Motor neuron (in vitro differentiated cells): ENCODE data around the gene SLC18A3. TPM values are rescaled to one million over a fixed set of nuclear protein-coding genes. Genes with fewer than 3 reads are reported as not detected.

Experiments used
- ATAC-seq, 8 experiments: fragments of 200-7000 bp; cut with Tn5 transposase; replicated peaks in 6 of 8; 2 replicates each; pipeline ENCODE4 v1.8.0; 2021; ENCODE audit warnings: mild to moderate bottlenecking in 8 of 8, moderate library complexity in 8 of 8
- H3K27ac ChIP-seq, 2 donors: fragments of 250-450 bp; sonication (Bioruptor Pico); 2 replicates each; pipeline ENCODE4 v1.9.0; 2021; ENCODE audit warnings: antibody characterized with exemption in 2 of 2, mild to moderate bottlenecking in 2 of 2, moderate library complexity in 1 of 2
- H3K4me1 ChIP-seq, 2 donors: fragments of 250-450 bp; sonication (Bioruptor Pico); replicated peaks in 1 of 2; 2 replicates each; pipeline ENCODE4 v1.6.1; 2021; ENCODE audit warnings: antibody characterized with exemption in 2 of 2, mild to moderate bottlenecking in 2 of 2, moderate library complexity in 1 of 2
- H3K4me3 ChIP-seq, 5 donors: fragments of 250-450 bp; sonication (Bioruptor Pico); 2 replicates each; pipeline ENCODE4 v1.9.0; 2021; ENCODE audit warnings: antibody characterized with exemption in 5 of 5, mild to moderate bottlenecking in 5 of 5, moderate library complexity in 4 of 5
- WGBS, 10 experiments: fragments of 450-650 bp; shearing (Covaris generic); methylation state at CpG; one replicate each; pipeline ENCODE4 v1.0.0; 2022; 5-methylcytosine and 5-hydroxymethylcytosine counted together
- in situ Hi-C, 9 experiments: fragments of 400-800 bp; cut with MboI; loops; one replicate each; pipeline ENCODE4 v1.15.0; 2021; ENCODE audit warnings: low sequenced_read_pairs in 9 of 9, low pct_unique_long_range_greater_than_20kb in 2 of 9; ENCODE audit not compliant: unreplicated experiment in 9 of 9
- total RNA-seq, 8 experiments: library from RNA; unstranded; fragments of 300-600 nt; gene quantifications; 2 replicates each; pipeline versions ENCODE4 v1.2.3 to v1.2.4, GENCODE V29; 2022

Gene SLC18A3
- 10 to 100 TPM in 3 of 8 experiments, 1 to 10 TPM in 2, under 1 TPM in 2, not detected in 1; 0.10 to 17.7 (median 8.7) TPM for total RNA-seq

- in situ Hi-C loops = loop anchor here in 1 of 9 experiments (25.0 kb wide), 1 partner anchor 152 kb away; the partner anchor contains the start of gene OGDHL
- Histone ChIP-seq H3K4me1 (peaks cover 48 to 56% of the 10 kb centered on the region in 2 donors), H3K27ac (peak within 1 kb of the TSS; percentile 86 to 93), H3K4me3 (peak within 1 kb of the TSS; percentile 43 to 64 (median 51))
- WGBS, 10 experiments = no CpG with 5 or more reads among the region's 43 CpGs
- peak; percentile 25 to 76 (median 66) for ATAC-seq
These were observed at the start of gene SLC18A3 for GRCh38 chr10:49610114-49610457. Gene SLC18A3, plus strand, starts transcription at chr10:49610310. Its CDS starts 431 bp downstream, at chr10:49610741.

GRCh38 chr10:49560526-49560925, 49.6 kb upstream of the SLC18A3 start:
- 0 to 32% (median 20%) methylated on average over 1 to 2 of the region's 2 CpGs; no CpG with 5 or more reads in 2 of the 10 experiments for WGBS, 10 experiments
- Histone ChIP-seq H3K27ac (no peak overlapping the region), H3K4me3 (no peak overlapping the region), H3K4me1 (no peaks in the 10 kb centered on the region)
- ATAC-seq = no peak
- in situ Hi-C loops = no loop called here

GRCh38 chr10:49562893-49563292, 47.2 kb upstream of the SLC18A3 start:
- 20 to 83% (median 55%) methylated on average over 1 of the region's 1 CpG; no CpG with 5 or more reads in 4 of the 10 experiments for WGBS, 10 experiments
- ATAC-seq = no peak
- in situ Hi-C loops = no loop called here

GRCh38 chr10:49564461-49565009, 45.6 kb upstream of the SLC18A3 start:
- H3K27ac ChIP-seq = no peak overlapping the region
- no peaks in the 10 kb centered on the region for H3K4me1 ChIP-seq
- in situ Hi-C loops = no loop called here
- H3K4me3 ChIP-seq = no peak overlapping the region
- no peak for ATAC-seq
- 50 to 100% (median 76%) methylated on average over 1 to 4 of the region's 4 CpGs; no CpG with 5 or more reads in 2 of the 10 experiments for whole genome bisulfite sequencing, 10 experiments

More at GRCh38 chr10:49562893-49563292, 47.2 kb upstream of the SLC18A3 start:
- Histone ChIP-seq H3K27ac (no peak overlapping the region), H3K4me1 (no peaks in the 10 kb centered on the region), H3K4me3 (no peak overlapping the region)

GRCh38 chr10:49567810-49568209, 42.3 kb upstream of the SLC18A3 start:
- Histone ChIP-seq H3K4me3 (no peak overlapping the region), H3K27ac (no peak overlapping the region), H3K4me1 (peaks cover 0 to 2% of the 10 kb centered on the region in 2 donors)
- in situ Hi-C loops = no loop called here
- WGBS, 10 experiments = 0 to 88% (median 73%) methylated on average over 1 of the region's 1 CpG; no CpG with 5 or more reads in 3 of the 10 experiments
- peak in 1 of 8 experiments; percentile 2 for ATAC-seq

- Histone ChIP-seq H3K4me1 (peaks cover 0 to 2% of the 10 kb centered on the region in 2 donors), H3K4me3 (no peak overlapping the region), H3K27ac (no peak overlapping the region)
- in situ Hi-C loops = no loop called here
- 0 to 94% (median 71%) methylated on average over 1 to 2 of the region's 2 CpGs; no CpG with 5 or more reads in 1 of the 10 experiments for WGBS, 10 experiments
- peak in 3 of 8 experiments; percentile 65 to 77 (median 74) for ATAC-seq
These were observed 41.9 kb upstream of the SLC18A3 start for GRCh38 chr10:49568235-49568634.

GRCh38 chr10:49569031-49569631, 41.0 kb upstream of the SLC18A3 start:
- H3K27ac ChIP-seq = no peak overlapping the region
- in situ Hi-C loops = no loop called here
- H3K4me3 ChIP-seq = no peak overlapping the region
- WGBS, 10 experiments = 0 to 67% (median 50%) methylated on average over 1 to 3 of the region's 3 CpGs; no CpG with 5 or more reads in 3 of the 10 experiments
- peaks cover 0 to 2% of the 10 kb centered on the region in 2 donors for H3K4me1 ChIP-seq
- ATAC-seq = peak in 2 of 8 experiments; percentile 22 to 47

- WGBS, 10 experiments = 19 to 60% (median 43%) methylated on average over 1 to 2 of the region's 2 CpGs; no CpG with 5 or more reads in 1 of the 10 experiments
- Histone ChIP-seq H3K4me3 (no peak overlapping the region), H3K4me1 (peaks cover 0 to 2% of the 10 kb centered on the region in 2 donors), H3K27ac (no peak overlapping the region)
- ATAC-seq = peak; percentile 32 to 87 (median 68)
- in situ Hi-C loops = no loop called here
These were observed 38.7 kb upstream of the SLC18A3 start for GRCh38 chr10:49571388-49571787.

- ATAC-seq = no peak
- WGBS, 10 experiments = 34 to 89% (median 80%) methylated on average over 1 to 8 of the region's 9 CpGs; no CpG with 5 or more reads in 4 of the 10 experiments
- H3K4me1 ChIP-seq = peaks cover 0 to 2% of the 10 kb centered on the region in 2 donors
- no peak overlapping the region for H3K4me3 ChIP-seq
- in situ Hi-C loops = no loop called here
- H3K27ac ChIP-seq = no peak overlapping the region
These were observed 37.5 kb upstream of the SLC18A3 start for GRCh38 chr10:49572594-49573114.

GRCh38 chr10:49575489-49576072, 34.5 kb upstream of the SLC18A3 start:
- Histone ChIP-seq H3K4me3 (no peak overlapping the region), H3K4me1 (peaks cover 0 to 2% of the 10 kb centered on the region in 2 donors), H3K27ac (no peak overlapping the region)
- WGBS, 10 experiments = 0 to 88% (median 80%) methylated on average over 1 to 11 of the region's 11 CpGs; no CpG with 5 or more reads in 1 of the 10 experiments
- ATAC-seq = no peak
- in situ Hi-C loops = loop anchor here in 1 of 9 experiments (25.0 kb wide), 1 partner anchor 337 kb away; no protein-coding TSS in a partner anchor

GRCh38 chr10:49577182-49577925, 32.8 kb upstream of the SLC18A3 start:
- WGBS, 10 experiments = 0 to 100% (median 64%) methylated on average over 1 to 2 of the region's 2 CpGs; no CpG with 5 or more reads in 2 of the 10 experiments
- ATAC-seq = no peak
- in situ Hi-C loops = loop anchor here in 1 of 9 experiments (25.0 kb wide), 1 partner anchor 335 kb away; no protein-coding TSS in a partner anchor

GRCh38 chr10:49578392-49578791, 31.7 kb upstream of the SLC18A3 start:
- 83 to 100% (median 100%) methylated on average over 1 to 2 of the region's 3 CpGs; no CpG with 5 or more reads in 7 of the 10 experiments for WGBS, 10 experiments
- no peak overlapping the region for H3K4me3 ChIP-seq
- H3K27ac ChIP-seq = no peak overlapping the region
- in situ Hi-C loops = loop anchor here in 1 of 9 experiments (25.0 kb wide), 1 partner anchor 334 kb away; no protein-coding TSS in a partner anchor
- H3K4me1 ChIP-seq = no peaks in the 10 kb centered on the region
- no peak for ATAC-seq

More at GRCh38 chr10:49577182-49577925, 32.8 kb upstream of the SLC18A3 start:
- Histone ChIP-seq H3K4me3 (no peak overlapping the region), H3K4me1 (no peaks in the 10 kb centered on the region), H3K27ac (no peak overlapping the region)
